Stimulated activated CD4-positive, alpha-beta T cell treated with anti-CD3 and anti-CD28 coated beads, Interleukin-15, amount 100 ng/mL, for 48 hours (primary cell): Measurements from ENCODE around the gene YWHAH.
"Not testable (repeated sequence)": the region's sequence is repeated elsewhere in the genome, so short reads cannot be mapped to it uniquely, and the experiment has no call there.

Source experiments
- DNase-seq, 2 donors: peaks; one replicate each; pipeline ENCODE4 v3.0.0-alpha.2; 2020; ENCODE audit warnings: low read depth in 2 of 2

Gene YWHAH

DNA sequence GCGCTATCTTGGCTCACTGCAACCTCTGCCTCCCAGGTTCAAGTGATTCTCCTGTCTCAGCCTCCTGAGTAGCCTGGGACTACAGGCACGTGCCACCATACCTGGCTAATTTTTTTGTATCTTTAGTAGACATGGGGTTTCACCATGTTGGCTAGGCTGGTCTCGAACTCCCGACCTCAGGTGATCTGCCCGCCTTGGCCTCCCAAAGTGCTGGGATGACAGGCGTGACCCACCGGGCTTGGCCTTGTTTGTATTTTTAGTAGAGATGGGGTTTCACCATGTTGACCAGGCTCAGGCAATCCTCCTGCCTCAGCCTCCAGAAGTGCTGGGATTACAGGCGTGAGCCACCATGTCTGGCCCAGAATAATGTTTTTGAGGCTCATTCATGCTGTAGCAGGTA is 37.6 kb downstream of the YWHAH start:
- not testable (repeated sequence) for DNase-seq

DNA sequence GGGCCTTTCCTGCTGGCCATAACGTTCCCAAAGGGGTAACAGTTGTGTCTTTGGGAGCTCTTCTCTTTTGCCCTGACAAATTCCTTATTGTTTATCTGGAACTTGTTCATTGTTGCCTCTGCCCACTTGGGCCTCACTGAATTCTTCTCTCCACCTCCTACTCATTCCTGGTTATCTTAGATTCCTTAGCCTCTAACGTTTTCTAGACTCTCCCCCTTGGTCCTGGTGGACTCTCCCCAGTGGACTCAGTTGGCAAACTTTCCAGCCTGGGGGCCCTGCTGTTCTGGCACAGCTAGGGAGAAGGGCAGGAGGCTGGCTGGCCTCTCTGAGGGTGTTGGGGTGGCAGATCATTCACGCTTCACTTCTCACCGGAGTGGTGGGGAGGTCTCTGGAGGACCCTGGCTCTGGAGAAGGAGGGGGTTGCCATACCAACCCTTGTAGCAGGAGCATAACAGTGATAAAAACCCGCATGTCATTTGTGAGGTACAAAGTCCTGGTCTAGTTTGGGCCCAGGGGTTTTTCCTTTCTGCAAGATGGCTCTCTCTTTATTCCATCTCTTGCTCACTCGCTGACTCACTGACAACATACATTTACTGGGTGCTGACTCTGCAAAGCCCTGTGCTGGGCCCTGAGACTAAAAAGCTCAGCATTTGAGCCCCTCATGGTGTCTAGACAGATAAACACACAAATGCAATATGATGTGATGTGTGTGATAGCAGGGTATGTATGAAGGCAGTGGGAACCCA is 39.7 kb downstream of the YWHAH start:
- DNase-seq = no peak

DNA sequence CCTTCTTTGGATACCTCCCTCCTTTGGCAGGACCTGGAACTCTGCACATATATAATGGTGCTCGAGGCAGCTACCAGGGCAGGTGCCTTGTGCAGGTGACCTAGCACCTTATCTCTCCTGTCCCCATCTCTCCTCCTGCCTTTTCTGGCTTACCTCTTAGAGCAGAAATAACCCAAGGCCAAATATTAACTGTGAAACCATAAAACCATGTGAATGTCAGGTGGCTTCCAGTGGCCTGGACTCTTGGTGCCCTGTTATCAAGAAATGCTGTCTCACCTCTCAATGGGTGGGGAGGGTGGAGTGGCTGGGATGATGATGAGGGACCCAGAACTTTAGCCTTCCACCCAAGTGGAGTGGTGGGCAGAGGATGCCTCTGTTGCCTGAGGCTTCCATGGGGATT is 42.9 kb downstream of the YWHAH start:
- no peak for DNase-seq

DNA sequence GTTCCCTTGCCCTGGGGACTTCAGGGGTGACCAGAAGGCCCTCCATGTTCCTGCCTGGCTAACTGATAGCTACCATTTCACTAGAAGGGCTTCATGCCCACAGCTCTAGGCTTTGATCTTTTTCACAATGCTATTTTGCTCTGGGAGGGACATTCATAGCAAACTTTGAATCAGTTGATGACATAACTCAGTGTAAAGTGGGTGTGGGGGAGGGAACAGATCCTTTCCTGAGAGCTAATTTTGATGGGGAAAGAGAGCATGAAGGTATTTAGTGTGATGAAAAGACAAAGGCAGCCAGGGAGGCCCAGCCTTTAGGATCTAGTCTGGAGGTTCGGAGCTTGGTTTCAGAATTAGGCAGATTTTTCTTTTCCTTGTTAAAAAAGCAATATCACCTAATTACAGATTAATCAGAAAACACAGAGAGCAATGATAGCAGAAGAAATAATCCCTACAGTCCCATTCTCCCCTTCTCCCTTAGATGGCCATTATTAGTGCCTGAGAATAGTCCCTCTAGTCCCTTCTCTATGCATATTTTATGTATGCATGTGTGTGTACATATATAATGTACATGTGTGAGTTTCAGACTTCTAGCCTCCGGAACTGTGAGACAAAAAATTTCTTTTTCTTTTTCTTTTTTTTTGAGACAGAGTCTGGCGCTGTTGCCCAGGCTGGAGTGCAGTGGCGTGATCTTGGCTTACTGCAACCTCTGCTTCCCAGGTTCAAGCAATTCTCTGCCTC is 46.9 kb downstream of the YWHAH start:
- no peak for DNase-seq

DNA sequence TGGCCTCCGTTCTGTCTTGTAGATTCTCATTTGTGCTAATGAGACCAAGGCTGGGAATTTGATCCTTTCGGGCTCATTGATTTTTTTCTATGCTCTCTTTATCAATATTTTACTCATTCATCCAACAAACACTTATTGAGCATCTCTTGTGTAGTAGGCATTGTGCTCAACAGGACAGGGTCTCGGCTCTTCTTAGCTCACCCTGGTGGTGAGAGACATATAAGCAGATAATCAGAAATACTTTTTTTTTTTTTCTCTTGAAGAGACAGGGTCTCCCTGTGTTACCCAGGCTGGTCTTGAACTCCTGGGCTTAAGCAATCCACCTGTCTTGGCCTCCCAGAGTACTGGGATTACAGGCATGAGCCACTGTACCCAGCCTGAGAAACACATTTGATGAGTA is 50.7 kb downstream of the YWHAH start:
- DNase-seq = no peak

DNA sequence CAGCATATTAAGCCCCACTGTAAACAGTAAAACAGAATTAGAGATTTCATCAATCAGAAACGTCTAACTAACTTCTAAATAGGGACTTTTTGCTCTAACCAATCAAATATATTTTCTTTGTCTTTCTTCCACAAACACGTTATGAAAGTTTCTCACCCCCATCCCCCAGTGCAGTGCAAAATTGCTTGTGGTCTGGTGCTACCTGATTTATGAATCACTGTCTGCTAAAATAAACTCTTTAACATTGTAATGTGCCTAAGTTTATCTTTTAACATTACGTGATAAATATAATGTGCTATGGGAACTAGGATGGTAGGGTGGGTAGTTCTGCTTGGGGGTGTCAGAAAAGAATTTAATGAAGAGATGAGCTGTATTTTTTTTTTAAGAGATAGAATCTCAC is 51.5 kb downstream of the YWHAH start:
- DNase-seq = no peak

DNA sequence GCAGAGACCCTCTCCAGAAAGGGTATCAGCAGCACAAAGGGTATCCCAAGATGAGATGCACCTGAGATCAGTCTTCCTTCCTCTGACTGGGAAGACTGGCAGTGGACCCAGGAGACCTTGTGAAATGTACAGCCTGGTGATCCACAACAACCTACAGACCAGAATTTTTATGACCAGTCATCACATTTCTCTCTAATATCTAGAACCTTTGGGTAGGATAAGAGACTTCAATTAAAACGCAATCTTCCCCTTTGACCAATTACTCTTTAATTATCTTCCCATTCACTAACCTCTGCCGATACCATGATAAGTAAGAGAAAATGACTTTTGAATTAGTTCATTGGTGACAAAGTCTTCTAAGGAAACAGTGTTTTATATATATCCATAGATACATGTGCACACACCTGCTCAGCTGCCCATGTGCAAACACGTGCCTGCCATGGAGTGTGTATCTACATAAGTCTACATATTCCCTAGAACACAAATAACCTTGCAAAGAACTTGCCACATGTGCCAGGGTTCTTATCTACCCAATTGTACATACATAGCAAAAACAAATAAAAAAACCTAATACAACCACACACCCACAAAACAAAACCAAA is 54.5 kb downstream of the YWHAH start:
- no peak for DNase-seq

DNA sequence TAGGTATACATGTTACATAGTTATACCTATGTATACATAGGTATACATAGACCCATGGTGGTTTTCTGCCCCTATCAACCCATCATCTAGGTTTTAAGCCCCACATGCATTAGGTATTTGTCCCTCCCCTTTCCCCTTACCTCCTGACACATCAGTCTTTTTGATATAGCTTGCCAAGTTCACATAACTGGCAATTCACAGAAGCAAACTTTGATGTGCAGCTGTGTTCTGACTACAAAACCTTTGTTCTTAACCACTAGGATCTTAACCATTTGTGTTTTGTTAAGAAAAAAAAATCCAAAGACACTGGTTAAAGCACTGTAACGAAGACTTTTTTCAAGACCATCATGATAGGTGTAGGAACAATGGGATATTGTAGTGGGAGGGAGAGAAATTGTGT is 55.8 kb downstream of the YWHAH start:
- DNase-seq = no peak

DNA sequence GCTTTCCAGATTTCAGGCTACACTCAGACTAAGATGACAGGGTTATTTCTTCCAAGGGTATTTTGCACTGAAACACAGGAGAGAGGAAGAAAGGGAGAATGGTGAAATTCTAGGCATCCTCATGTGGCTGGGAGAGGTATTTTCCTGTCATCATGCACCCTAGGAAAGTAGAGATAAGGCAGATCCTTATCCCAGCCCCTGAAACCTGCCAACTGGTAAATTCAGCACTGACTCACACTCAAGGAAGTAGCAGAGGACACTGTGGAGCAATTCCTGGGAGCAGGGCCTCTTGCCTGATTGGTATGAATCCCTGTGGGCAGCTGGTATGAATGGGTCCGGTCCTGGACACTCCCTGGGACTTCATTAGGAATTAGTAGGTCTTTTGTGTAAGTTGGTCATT is 61.1 kb downstream of the YWHAH start:
- DNase-seq = no peak
